ENCODE results near the gene CGREF1.
A peak's percentile ranks its signal among the peaks of the same experiment; 100 is the strongest.

- TF ChIP-seq CTCF (IDR thresholded peaks at IDR 0.05 in 2 of 3, conservative IDR thresholded peaks at IDR 0.05 in 1 of 3; ENCODE audit: borderline replicate concordance in 1 of 3, insufficient read depth in 1 of 3, low read depth in 2 of 3, low read length in 2 of 3) (no peak), EZH2phosphoT487 (IDR thresholded peaks at IDR 0.05; ENCODE audit: borderline replicate concordance) (no peak), ZNF274 (IDR thresholded peaks at IDR 0.05; ENCODE audit: low read depth, low read length) (no peak), YY1 (IDR thresholded peaks at IDR 0.05; ENCODE audit: extremely low read depth, insufficient replicate concordance, low read depth, low read length) (no peak), POLR2AphosphoS5 (IDR thresholded peaks at IDR 0.05; ENCODE audit: low read depth, low read length) (0 out of 2 replicates have a peak, but pooled peaks have one; percentile 24), REST (IDR thresholded peaks at IDR 0.05; ENCODE audit: low read depth) (no peak), EGR1 (IDR thresholded peaks at IDR 0.05; ENCODE audit: low read depth) (no peak), ZBTB33 (IDR thresholded peaks at IDR 0.05; ENCODE audit: extremely low read depth, insufficient replicate concordance, low read length) (no peak), POLR2A (IDR thresholded peaks at IDR 0.05; ENCODE audit: borderline replicate concordance, extremely low read depth, insufficient read depth, insufficient read length) (no peak), RAD21 (IDR thresholded peaks at IDR 0.05; ENCODE audit: low read depth) (no peak), MAX (IDR thresholded peaks at IDR 0.05) (no peak), SIN3A (IDR thresholded peaks at IDR 0.05; ENCODE audit: low read depth) (no peak), CEBPB (IDR thresholded peaks at IDR 0.05; ENCODE audit: low read depth) (no peak)
Observed at GRCh38 chr2:27069961-27070618, 48.8 kb downstream of the CGREF1 start.

All from HCT116 (cell line).